ENCODE results near the gene DEFB116. TPM values are rescaled to one million over a fixed set of nuclear protein-coding genes. Genes with fewer than 3 reads are reported as not detected.
"Not testable (repeated sequence)": the region's sequence is repeated elsewhere in the genome, so short reads cannot be mapped to it uniquely, and the experiment has no call there.

DEFB116 gene
- total and polyA plus RNA-seq, 9 donors, result not detected

DNA sequence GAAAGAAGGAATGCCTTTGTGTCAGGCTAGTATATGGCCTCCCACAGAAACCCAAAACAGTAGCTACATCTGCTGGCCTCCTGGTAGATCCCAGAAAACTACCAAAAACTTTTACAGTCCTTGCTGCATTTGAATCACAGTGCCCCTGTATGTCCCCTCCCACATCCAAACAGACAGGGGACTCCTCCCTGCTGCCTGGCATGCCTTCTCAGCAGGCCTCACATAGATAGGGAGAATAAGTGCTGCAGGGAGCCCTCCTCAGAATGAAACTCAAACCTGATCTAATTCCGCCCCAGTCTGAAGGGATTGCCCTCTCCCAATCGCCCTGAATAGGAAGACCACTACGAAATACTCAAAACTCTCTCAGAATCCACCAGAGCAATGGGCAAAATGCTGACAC, 14.1 kb upstream of the DEFB116 start:
- H3K9me3 ChIP-seq, result no peaks in the 10 kb centered on the region
- H3K27ac ChIP-seq, result no peak overlapping the region
- no peaks in the 10 kb centered on the region for H3K4me1 ChIP-seq (ENCODE audit: insufficient read depth)
- 36 to 55% (median 45%) methylated on average over 3 of the region's 3 CpGs for WGBS, 3 donors
- H3K27me3 ChIP-seq, result no peaks in the 10 kb centered on the region
- no peak for TF ChIP-seq EP300 (IDR thresholded peaks at IDR 0.05)
- no peak overlapping the region for H3K4me3 ChIP-seq
- intact Hi-C loops (cut with DNase I), result no loop called here
- DNase-seq, result no peak
- H3K36me3 ChIP-seq, result no peaks in the 10 kb centered on the region

DNA sequence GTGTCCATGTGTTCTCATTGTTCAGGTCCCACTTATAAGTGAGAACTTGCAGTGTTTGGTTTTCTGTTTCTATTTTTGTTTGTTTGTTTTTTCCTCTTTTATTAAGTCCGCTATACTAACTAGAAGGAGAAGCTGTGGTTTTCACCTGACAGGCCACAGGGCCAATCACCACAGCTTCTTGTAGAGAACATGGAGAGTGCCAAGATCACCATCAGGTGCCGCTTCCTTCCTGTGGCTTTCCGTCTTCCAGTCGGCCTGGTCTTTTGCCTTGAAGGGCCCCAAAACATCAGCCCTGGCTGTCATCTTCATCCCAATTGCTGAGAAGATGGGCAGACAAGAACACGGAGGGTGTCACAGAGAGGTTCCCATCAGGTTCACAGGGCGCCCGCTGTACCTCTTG, 23.4 kb downstream of the DEFB116 start:
- intact Hi-C loops (cut with DNase I); DNase-seq; H3K4me1 ChIP-seq (ENCODE audit: insufficient read depth); H3K27me3 ChIP-seq; H3K4me3 ChIP-seq; H3K36me3 ChIP-seq; H3K9me3 ChIP-seq; H3K27ac ChIP-seq: not testable (repeated sequence)
- 59 to 77% (median 69%) methylated on average over 7 of the region's 7 CpGs for whole genome bisulfite sequencing, 3 donors

DNA sequence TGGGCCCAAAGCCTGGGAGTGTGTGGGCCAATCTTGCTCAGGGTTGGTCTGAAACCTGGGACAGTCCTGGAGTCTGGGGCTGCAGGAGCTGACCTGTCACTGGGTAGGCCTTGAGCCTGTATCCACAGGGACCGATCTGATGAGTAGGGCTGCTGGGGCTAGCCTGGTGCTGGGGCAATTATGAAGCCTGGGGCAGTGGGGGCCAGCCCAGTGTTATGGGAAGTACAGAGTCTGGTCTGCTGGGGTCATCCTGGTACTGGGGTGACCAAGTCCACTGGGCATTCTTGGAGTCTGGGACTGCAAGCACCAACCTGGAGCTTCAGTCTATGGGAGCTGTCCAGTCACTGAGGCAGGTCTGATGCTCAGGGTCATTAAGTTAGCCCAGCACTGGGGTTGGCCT, 30.2 kb downstream of the DEFB116 start:
- no peak for DNase-seq
- 67 to 90% (median 86%) methylated on average over 1 of the region's 1 CpG for WGBS, 3 donors

GRCh38 chr20:31274441-31274840, 33.9 kb downstream of the DEFB116 start:
- H3K4me3 ChIP-seq, result no peak overlapping the region
- H3K27ac ChIP-seq, result no peak overlapping the region
- H3K27me3 ChIP-seq, result no peaks in the 10 kb centered on the region
- TF ChIP-seq, protein P1, sequence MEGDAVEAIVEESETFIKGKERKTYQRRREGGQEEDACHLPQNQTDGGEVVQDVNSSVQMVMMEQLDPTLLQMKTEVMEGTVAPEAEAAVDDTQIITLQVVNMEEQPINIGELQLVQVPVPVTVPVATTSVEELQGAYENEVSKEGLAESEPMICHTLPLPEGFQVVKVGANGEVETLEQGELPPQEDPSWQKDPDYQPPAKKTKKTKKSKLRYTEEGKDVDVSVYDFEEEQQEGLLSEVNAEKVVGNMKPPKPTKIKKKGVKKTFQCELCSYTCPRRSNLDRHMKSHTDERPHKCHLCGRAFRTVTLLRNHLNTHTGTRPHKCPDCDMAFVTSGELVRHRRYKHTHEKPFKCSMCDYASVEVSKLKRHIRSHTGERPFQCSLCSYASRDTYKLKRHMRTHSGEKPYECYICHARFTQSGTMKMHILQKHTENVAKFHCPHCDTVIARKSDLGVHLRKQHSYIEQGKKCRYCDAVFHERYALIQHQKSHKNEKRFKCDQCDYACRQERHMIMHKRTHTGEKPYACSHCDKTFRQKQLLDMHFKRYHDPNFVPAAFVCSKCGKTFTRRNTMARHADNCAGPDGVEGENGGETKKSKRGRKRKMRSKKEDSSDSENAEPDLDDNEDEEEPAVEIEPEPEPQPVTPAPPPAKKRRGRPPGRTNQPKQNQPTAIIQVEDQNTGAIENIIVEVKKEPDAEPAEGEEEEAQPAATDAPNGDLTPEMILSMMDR (IDR thresholded peaks at IDR 0.05), result no peak
- TF ChIP-seq EP300 (IDR thresholded peaks at IDR 0.05), result no peak
- no peak for TF ChIP-seq POLR2A (IDR thresholded peaks at IDR 0.05)
- H3K4me1 ChIP-seq (ENCODE audit: insufficient read depth), result no peaks in the 10 kb centered on the region
- WGBS, 3 donors, result 77 to 80% (median 79%) methylated on average over 20 of the region's 20 CpGs
- no peak for DNase-seq
- intact Hi-C loops (cut with DNase I), result no loop called here
- peaks cover 0 to 7% of the 10 kb centered on the region in 2 donors for H3K9me3 ChIP-seq
- no peaks in the 10 kb centered on the region for H3K36me3 ChIP-seq

More for the DNA sequence above, 30.2 kb downstream of the DEFB116 start:
- Histone ChIP-seq H3K9me3 (peaks cover 0 to 7% of the 10 kb centered on the region in 2 donors), H3K36me3 (no peaks in the 10 kb centered on the region), H3K27ac (no peak overlapping the region), H3K27me3 (no peaks in the 10 kb centered on the region), H3K4me3 (no peak overlapping the region), H3K4me1 (ENCODE audit: insufficient read depth) (no peaks in the 10 kb centered on the region)
- TF ChIP-seq, protein P1 (IDR thresholded peaks at IDR 0.05), result no peak
- no peak for TF ChIP-seq EP300 (IDR thresholded peaks at IDR 0.05)
- no peak for TF ChIP-seq POLR2A (IDR thresholded peaks at IDR 0.05)
- intact Hi-C loops (cut with DNase I), result no loop called here

DNA sequence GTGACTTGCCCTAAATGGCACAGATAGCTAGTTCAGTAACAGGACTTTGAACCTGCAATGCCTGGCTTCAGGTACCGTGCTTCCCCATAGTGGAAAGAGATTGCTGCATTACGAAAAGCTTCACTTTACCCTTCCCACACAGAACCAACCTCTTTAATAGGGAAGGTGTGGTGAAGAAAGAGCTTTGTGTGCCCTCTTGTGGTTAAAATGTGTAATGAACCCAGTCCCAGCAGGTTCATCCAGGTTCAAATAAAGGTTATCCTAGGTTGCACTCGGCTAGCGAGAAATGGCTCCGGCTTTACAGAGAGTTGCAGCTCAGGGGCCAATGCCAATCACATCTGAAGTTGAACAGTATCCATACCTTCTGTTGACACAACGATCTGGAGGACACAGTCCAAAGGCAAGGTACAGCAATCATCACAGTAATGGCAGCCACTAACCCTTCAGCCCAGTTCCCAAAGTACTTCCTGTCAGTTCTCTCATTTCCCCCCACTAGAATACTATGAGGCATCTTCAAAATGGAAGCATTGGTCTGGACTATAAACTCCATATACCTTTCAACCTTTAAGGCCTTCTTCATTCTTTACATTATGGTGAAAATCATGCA, 48.0 kb downstream of the DEFB116 start:
- 62 to 71% (median 63%) methylated on average over 6 of the region's 6 CpGs for WGBS, 3 donors
- intact Hi-C loops (cut with DNase I), result no loop called here

More for the DNA sequence above, 48.0 kb downstream of the DEFB116 start:
- TF ChIP-seq, protein P1 (IDR thresholded peaks at IDR 0.05), result no peak
- TF ChIP-seq EP300 (IDR thresholded peaks at IDR 0.05) (no peak), POLR2A (IDR thresholded peaks at IDR 0.05) (no peak)
- H3K27me3 ChIP-seq, result no peaks in the 10 kb centered on the region
- no peak for DNase-seq
- no peaks in the 10 kb centered on the region for H3K36me3 ChIP-seq
- no peak overlapping the region for H3K27ac ChIP-seq
- H3K9me3 ChIP-seq, result no peaks in the 10 kb centered on the region
- no peaks in the 10 kb centered on the region for H3K4me1 ChIP-seq (ENCODE audit: insufficient read depth)
- H3K4me3 ChIP-seq, result no peak overlapping the region

Measured in ovary (tissue), 9 donors.